Measurements from ENCODE around the gene CXCR3. TPM values are rescaled to one million over a fixed set of nuclear protein-coding genes. Genes with fewer than 3 reads are reported as not detected.
"Not testable (repeated sequence)": the region's sequence is repeated elsewhere in the genome, so short reads cannot be mapped to it uniquely, and the experiment has no call there.

Gene CXCR3
- total RNA-seq, result 0.92 TPM

DNA sequence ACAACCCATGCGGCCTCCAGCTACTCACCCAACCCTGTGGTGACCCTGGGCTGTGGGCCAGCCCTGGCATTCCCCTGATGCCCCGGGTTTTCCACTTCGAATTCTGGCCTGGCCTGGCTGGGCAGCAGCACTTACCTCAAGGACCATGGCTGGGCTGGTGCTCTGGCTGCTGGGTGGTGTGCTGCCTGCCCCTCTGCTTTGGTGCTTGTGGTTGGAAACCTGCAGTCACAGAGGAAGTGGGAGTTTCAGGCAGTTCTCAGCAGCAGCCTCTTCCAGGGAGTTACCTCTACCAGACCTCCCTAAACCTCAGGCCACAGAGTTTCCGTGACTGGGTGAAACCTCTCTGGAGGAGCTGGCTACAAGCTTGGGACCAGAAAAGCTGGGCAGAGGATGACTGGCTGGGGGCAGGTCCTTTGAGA, at the start of gene CXCR3:
Gene CXCR3 (minus strand): TSS at position 209 of the 419 bp plus-strand sequence. CDS start 62 bp downstream, at position 147.
- no peak for DNase-seq

DNA sequence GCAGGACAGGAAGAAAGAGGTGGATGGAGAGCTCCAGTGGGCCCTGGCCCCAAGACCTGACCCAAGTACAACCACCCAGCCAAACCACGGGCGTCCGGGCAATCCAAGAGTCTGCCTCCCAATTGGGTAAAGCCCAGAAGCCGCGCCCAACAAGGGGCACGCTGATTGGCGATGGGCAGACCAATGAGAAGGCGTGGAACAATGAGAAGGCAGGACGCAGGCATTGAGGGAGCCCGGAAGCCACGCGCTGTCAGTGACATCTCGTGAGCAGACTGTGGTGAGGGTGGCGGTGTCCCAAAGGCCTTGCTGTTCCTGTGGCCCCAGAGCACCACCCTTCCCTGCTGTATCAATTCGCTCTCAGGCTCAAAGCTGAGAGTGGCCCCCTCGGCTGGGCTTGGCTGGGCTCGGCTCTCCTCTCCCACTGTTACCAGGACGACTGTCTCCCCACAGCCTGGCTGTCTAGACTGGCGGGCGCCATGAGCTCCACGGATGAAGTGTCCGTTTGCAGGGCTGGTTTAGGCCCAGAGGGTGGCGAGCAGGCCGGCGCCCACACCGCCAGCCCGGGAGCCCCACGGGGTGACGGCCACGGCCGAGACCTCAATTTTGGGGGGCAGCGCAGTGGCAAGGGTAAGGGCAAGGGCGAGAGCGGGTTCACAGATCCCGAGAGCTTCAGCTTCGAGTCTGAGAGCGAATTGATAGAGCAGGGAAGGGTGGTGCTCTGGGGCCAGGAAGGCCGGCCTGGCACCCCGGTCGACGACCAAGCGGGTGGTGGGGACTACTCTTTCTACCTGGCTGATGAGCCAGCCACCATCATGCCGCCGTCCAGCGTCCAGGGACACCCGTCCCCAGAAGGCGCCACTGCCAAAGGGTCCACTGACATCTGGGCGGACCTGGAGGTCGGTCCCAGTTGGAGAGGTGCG, 49.3 kb upstream of the CXCR3 start, which contains the start of gene LOC101059915:
Gene LOC101059915 (plus strand): TSS at position 219 of the 920 bp plus-strand sequence.
- no peak for DNase-seq

DNA sequence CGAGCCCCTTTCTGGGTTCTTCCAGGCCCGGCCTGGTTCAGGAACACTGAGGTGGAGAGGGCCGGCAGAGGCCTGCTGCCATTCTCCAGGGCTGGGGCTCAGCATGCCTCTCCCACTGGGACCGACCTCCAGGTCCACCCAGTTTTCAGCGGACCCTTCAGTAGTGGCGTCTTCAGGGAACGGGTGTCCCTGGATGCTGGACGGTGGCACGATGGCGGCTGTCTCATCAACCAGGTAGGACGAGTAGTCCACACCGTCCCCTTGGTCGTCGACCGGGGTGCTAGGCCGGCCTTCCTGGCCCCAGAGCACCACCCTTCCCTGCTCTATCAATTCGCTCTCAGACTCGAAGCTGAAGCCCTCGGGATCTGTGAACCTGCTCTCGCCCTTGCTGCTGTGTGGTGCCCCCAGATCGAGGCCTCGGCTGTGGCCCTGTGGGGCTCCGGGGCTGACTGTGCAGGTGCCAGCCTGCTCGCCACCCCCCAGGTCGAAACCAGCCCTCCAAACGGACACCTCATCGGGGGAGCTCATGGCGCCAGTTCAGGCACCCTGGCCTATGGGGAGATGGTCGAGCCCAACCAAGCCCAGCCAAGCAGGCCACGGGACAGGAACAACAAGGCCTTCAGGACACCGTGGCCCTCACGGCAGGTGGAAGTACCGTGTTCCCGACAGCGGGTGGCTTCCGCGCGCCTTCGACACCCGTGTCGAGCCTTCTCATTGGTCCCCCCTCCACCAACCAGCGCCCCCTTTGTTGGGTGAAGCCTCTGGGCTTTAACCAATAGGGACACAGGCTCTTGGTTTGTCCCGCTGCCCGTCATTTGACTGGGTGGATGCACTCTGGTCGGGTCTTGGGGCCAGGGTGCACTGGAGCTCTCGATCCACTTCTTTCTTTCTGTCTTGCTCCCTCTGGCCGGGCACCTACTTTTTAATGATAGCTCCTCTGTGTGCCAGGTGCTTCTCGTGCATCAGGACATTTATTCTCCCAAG, 48.2 kb upstream of the CXCR3 start:
- no peak for DNase-seq

DNA sequence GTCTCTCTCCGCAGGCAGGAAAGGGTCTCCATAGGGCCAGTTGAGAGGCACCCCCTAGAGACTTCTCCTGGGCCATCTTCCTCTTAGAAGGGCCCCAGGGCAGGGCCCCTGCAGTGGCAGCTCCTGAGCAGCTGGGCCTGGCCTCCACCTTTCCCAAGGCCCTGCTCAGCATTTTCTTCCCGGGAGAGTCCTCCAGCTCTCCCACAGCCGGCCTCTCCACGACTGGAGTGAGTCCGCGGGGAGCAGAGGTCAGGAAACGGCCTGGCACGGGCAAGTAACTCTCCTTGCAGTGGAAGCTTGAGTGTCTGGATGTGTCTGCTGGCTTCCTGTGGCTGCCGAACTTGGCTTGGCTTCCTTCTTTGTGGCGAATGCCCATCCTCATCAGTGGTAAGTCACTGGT, 47.4 kb upstream of the CXCR3 start:
- DNase-seq, result no peak

DNA sequence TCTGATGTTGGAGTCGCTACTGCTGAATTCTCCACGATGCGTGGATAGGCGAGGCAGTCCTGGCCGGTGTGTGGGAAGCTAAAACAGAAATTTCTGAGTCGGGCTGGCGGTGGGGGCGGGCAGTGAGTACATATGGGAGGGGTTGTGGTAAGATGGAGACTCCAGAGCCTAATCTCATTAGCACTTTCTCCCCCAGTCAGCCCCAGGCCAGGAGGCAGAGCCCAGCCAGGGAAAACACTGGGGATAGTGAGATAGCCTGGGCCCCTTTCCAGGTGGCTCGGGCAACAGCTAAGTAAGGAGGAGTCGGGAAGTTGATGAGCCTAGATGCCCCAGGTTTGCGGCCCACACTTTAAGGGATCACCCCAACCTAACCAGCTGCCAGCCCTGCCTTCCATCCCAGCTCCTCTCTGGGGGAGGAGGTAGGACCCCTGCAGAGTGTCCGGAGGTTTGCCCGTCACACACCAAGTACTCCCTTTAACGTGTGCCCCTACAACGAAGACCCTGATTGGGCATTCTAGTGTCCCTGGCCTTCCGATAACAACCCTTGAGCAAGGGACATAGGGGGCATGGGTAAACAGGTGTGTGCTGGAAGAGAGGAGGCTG, 46.7 kb upstream of the CXCR3 start:
- no peak for DNase-seq

DNA sequence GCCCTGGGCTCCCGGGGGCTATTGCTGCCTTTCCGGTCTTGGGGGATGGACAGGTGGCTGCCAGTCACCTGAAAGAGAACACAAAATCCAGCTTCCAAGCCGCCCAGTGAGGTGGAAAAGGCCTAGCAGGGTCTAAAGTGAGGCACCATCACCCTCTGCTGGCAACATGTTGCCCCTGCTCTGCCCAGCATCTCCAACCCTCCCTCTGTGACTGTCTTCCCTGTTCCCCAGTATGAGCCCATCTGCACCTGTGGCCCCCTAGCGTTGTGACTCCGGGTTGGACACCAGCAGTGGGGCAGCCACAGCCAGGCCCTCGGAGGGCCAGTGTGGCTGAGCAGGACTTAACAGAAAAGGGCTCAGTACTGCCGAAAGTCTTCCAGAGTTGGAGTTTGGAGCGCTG, 45.9 kb upstream of the CXCR3 start:
- DNase-seq, result not testable (repeated sequence)

DNA sequence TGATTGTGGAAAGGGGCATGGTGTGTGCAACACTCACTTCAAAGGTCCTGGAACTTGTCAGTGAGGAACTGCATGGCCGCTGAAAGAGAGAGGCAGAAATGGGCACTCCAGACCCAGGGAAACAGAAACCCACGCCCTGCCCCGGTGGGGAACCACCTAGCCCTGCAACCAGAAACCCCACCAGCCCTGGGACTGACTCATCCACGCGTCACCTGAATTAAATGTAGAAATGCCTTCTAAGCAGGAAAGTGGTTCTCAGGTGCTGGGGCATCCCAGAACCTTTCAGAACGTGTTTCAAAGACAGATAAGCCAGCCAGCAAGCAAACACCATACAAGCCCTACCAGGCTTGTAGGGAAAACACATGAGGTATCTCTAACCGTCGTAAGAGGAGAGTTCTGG, 44.9 kb upstream of the CXCR3 start:
- not testable (repeated sequence) for DNase-seq

DNA sequence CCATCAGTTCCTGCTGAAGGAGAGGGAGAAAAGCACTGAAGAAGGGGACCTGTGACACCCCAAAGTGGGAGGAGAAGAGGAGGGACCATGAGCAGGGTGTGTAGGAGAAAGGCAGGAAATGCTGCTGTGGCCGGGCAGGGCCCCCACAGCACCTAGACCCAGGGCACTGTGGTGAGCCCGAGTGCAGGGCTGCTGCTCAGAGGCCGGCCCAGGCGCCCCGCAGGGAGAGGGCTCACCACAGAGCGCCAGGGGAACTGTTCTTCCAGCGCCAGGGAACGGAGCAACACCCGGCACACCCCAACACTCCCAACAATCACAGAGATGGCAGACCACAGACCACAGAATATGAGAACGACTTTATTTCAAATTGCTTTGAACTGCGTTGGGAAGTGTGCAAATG, 44.3 kb upstream of the CXCR3 start:
- DNase-seq, result not testable (repeated sequence)

DNA sequence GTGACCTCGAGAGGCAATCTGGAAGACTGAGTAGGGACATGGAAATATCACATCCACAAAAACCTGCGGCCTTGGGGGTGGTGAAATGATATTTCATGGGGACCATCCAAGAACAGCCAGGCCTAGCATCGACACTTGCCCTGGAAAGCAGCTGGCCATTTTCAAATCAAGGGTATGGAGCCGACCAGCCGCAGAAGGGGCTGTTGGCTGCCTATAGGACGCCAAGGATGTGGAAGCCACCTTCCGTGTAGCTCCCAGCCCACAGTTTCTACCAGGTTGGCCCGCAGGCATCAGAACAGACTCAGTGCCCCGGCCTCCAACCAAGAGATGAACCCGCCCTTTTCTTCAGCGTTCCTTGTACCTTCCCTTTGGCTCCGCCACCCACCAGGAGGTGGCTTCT, 43.6 kb upstream of the CXCR3 start:
- DNase-seq, result no peak

DNA sequence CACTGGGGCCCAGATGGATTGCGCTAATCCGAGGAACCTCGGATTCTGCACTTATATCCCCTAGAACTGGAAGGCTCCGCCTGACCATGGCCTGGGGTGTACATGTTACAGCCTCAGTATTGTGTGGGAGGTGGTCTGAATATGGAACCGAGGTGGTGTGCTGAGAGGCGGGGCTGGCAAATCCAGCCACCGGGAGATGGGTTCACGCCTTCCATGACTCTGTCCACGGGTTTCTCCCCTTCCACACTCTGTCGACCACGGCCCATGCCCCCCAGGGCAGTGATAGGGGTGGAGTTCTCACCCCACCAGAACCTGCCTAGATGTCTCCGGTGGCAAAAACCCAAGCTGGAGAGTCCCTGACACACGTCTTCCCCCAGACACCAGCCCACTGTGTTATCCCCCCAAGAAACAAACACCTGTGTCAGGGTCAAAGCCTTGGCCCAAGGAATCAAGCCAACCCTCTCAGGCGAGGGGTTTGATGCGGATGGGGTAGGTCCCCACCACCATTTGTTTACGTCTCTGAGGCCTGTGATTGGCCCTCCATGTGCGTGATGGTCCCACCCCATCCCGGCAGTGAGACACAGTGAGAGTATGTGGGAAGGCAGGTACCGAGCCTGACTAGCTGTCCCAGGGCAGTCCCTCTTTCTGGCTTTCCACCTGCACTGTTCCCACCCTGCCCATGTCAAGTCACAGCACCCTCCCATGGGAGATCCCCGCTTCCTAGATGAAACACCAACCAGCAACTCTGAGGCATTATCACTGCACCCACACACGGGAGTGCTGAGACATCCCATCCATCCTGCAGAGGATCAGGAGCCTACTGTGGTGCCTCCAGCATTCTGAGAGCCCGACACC, 42.5 kb upstream of the CXCR3 start:
- no peak for DNase-seq

DNA sequence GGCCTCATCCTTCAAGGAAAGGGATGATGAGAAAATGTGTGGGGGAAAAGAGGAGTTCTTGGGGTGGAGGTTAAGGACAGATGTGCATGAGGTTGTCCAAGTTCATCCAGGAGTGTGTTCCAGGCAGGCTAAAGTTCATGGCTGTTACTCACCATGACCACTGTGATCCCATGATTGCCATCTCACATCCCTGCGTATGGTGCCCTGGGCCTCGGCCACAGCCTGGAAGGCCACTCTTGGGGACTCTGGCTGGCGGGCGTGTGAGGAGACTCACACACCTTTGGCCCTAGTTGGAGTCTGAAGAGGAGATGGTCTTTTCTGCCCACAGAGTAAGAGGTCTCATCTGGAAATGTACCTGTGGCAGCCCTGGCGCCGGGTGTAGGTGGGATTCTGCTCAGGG, 41.6 kb upstream of the CXCR3 start:
- no peak for DNase-seq

DNA sequence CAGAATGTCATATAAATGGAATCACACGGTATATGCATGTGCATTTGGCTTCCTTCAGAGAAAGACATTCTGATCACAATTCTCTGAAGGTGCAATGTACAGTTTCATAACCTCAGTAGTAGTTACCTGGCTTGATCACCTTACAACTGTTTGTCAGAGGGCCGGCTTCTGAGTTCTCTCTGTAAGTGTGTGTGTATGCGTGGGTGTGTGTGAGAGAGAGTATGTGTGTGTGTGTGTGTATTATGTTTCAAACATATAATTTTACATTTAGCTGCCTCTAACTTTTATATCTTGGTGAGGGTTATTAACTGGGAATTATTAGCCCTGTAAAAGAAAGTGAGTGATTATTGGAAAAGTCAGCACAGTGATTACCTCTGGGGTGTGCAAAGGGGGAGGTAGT, 41.0 kb upstream of the CXCR3 start:
- no peak for DNase-seq

DNA sequence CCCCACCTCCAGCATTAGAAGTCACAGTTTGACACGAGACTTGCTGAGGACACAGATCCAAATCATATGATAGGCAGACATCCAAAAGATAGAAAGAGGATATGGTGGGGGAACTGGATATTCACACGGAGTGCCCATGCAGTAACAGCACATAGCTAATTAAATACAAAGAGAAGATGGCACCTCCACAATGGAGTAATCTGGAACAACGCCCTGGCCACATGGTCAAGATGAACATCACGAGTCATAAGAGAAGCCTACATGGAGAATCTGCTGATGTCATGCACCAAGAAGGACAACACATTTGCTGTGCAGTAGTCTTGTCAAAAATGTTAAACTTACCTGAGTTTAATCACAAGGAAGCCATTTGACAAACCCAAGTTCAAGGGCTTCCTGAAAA, 39.0 kb upstream of the CXCR3 start:
- no peak for DNase-seq

DNA sequence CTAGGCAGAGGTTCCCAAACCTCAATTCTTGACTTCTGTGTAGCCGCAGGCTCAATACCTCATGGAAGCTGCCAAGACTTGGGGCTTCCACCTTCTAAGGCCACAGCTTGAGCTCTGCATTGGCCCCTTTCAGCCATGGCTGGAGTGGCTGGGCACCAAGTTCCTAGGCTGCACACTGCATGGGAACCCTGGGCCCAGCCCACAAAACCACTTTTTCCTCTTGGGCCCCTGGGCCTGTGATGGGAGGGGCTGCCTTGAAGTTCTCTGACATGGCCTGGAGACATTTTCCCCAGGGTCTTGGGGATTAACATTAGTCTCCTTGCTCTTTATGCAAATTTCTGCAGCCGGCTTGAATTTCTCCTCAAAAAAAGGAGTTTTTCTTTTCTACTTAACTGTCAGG, 35.0 kb upstream of the CXCR3 start:
- no peak for DNase-seq

DNA sequence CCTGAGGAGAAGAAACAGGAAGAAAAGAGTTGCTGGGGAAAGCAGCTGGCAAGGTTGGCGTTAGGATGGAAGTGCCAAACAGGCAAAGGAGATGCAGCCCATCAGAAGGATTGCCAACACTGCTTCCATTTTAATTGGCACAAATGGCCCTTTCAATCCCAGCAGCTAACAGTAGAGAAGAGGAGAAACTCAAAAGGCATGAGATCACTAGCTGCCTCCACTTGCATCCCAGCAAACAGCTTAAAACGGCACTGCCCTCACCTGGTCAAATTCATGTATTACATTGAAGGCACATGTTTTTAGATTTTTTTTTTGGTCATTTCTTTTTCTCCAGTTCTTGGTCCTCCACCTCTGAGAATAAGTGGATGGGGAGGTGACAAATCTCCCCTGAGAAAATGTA, 34.1 kb upstream of the CXCR3 start:
- peak; percentile 77 for DNase-seq

DNA sequence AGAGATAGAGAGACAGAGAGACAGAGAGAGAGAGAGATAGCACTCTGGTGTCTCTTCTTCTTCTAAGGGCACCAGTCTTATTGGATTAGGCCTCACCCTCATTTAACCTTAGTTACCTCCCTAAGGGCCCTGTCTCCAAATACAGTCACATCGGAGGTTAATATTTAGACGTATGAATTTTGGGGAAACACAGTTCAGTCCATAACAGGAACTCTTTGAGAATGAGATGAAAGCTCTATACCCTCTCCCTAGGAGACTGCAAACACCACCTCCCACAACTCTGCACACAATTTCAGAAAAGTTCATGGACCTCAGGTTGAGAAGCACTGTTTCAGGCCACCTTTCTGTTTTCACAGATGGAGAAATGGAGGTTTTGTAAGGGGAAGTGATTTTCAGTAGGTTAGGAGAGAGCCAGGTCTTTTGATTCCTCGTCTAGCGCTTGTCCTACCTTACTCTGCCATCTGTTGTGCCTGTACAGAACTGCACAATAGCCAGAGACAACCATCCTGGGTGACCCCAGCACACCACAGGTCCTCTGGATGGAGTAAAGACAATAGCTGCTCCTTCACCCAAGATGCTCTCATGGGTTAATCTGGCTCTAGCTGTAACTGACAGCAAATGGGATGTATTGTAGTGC, 32.1 kb upstream of the CXCR3 start:
- DNase-seq, result no peak

DNA sequence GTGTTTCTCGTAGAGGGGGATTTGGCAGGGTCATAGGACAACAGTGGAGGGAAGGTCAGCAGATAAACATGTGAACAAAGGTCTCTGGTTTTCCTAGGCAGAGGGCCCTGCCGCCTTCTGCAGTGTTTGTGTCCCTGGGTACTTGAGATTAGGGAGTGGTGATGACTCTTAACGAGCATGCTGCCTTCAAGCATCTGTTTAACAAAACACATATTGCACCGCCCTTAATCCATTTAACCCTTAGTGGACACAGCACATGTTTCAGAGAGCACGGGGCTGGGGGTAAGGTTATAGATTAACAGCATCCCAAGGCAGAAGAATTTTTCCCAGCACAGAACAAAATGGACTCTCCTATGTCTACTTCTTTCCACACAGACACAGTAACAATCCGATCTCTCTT, 26.1 kb upstream of the CXCR3 start:
- DNase-seq, result not testable (repeated sequence)

DNA sequence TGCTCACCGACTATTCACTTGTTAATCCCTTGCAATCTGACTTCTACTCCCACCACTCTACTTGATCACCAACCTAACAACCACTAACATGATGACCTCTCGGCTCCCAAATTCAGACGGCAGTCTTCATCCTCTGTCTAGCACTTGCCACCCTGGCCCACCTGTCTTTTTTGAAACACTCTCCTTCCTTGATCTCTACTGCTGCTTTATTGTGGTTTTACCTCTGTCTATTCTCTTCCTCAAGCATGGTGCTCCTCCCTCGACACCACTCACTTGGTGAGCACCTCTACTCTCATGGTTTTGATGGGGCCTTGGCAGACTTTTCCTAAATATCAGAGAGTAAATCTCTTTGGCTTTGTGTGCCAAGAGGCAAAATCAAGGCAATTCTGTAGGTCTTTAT, 21.7 kb upstream of the CXCR3 start:
- no peak for DNase-seq

DNA sequence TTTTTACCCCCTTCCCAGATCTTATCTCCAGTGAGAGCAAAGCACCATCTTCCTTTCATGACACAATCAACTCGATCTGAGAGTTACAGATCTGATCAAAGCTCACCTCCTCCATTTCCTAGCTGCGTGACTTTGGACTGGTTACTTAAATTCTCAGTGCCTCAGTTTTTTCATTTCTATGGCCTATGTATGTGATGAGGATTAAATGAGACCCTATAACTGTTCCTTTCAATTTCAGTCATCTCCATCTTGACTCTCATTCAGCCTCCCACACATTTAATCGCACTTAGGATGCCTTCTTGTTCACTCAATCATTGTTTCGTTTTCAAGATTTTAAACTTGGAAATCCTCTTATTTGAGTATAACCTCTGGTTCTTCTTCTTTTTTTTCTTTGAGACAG, 20.1 kb upstream of the CXCR3 start:
- DNase-seq, result no peak

DNA sequence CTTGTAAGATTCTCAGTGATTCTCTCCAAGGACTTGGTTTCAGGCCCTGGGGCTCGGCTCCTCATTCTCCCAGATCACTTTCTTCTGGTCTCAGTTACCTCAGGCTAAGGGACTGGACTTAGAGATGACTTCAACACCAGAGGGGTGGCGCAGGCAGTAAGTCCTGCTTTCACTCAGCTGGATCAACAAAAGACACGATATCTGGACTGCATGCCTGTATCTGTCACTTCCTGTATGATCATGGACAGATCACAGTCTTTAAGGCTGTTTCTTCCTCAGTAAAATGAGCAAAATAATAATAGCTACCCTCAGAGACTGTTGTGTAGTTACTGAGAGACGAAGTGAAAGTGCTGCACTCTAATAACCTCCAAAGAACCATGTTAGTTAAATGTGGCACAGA, 19.5 kb upstream of the CXCR3 start:
- DNase-seq, result no peak

DNA sequence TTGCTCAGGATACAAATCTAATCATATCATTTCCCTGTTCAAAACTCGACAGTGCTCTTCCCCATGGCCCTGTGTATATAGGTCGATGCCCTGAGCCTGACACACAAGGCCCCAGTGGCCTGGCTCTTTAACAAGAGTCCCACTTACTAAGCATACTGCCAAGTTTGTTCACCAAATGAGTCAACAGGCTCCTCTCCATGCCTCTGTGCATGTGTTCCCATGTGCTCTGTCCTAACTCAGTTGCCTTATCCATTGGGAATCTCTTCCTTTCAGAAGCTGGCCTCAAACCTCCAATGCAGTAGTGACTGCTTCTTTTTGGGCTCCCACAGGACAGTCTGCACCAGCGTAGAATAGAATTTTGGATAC, 18.9 kb upstream of the CXCR3 start:
- no peak for DNase-seq
